ENCODE data around the gene SRP9.

SRP9 gene

DNA sequence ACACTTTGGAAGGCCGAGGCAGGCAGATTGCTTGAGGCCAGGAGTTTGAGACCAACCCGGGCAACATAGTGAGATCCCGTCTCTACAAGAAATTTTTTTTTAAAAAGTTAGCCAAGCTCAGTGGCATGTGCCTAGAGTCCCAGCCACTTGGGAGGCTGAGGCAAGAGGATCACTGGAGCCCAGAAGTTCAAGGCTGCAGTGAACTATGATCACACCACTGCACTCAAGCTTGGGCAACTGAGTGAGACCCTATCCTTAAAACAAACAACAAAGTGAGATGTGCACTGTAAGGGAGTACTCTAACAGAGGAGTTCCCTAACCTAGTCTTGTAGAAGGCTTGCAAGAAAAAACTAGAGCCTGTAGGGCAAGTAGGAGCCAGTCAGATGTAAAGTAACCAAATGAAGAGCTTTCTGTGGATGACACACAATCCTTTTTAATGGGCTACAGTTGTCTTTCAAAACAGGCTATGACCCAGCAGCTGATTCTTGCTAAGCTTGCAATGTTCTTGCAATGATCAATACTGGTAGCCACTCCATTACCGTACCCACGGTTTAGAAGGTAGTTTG lies 38.0 kb upstream of the SRP9 start:
- TF ChIP-seq TAF1 (IDR thresholded peaks at IDR 0.05; ENCODE audit: low read depth, low read length) (no peak), SPI1 (IDR thresholded peaks at IDR 0.05; ENCODE audit: low read depth, low read length) (no peak), PAX5 (IDR thresholded peaks at IDR 0.05; ENCODE audit: insufficient read depth, low read length, severe bottlenecking) (no peak), POLR2AphosphoS5 (IDR thresholded peaks at IDR 0.05; ENCODE audit: low read depth, low read length) (no peak), POU2F2 (IDR thresholded peaks at IDR 0.05; ENCODE audit: low read depth, low read length) (no peak), POLR2A (IDR thresholded peaks at IDR 0.05; ENCODE audit: low read depth, low read length) (no peak)
- FAIRE-seq (no peak), DNase-seq (ENCODE audit: insufficient read length, low spot score) (no peak)

DNA sequence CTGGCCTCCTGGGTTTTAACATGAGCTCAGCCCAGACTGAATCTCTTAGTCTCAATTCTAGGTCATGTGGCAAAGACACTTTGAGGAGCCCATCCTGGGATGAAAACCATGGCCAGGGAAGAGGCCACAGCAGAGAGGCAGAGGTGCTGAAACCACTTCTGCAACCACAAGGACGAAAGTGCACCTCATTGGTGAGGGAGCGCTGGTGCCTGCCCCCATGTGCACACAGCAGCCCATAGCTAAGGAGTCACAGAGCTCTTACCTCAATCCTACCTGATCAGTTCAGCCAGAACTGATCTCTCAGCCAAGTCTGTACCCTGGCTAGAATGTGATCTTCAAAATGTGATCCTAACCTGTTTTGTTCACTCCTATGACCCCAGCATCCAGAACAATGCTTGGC lies 32.9 kb upstream of the SRP9 start:
- FAIRE-seq (no peak), DNase-seq (ENCODE audit: insufficient read length, low spot score) (no peak)
- TF ChIP-seq POLR2A (IDR thresholded peaks at IDR 0.05; ENCODE audit: low read depth, low read length): no peak
- TF ChIP-seq TAF1 (IDR thresholded peaks at IDR 0.05; ENCODE audit: low read depth, low read length): no peak

DNA sequence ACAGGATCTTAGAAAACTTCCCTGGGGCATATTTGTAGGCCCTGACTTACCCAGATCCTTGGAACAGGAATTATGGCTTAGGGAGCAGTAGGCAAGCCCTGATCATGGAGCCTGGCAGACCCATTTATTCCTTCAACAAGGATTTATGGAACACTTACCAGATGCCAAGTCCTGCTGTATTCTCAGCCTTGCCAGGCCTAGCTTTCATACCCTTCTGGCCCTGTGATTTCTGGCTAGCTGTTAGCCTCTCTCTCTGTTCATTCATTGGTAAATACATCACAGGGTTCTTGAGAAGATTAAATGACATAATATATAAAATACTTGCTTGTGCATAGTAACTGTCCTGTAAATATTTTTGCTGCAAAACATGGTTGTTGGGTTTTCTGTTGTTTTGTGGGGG lies 32.4 kb upstream of the SRP9 start:
- DNase-seq (ENCODE audit: insufficient read length, low spot score) (no peak), FAIRE-seq (no peak)
- TF ChIP-seq TAF1 (IDR thresholded peaks at IDR 0.05; ENCODE audit: low read depth, low read length) (no peak), POLR2A (IDR thresholded peaks at IDR 0.05; ENCODE audit: low read depth, low read length) (no peak), PAX5 (IDR thresholded peaks at IDR 0.05; ENCODE audit: insufficient read depth, low read length, severe bottlenecking) (no peak), POU2F2 (IDR thresholded peaks at IDR 0.05; ENCODE audit: low read depth, low read length) (no peak), POLR2AphosphoS5 (IDR thresholded peaks at IDR 0.05; ENCODE audit: low read depth, low read length) (no peak), SPI1 (IDR thresholded peaks at IDR 0.05; ENCODE audit: low read depth, low read length) (no peak)

DNA sequence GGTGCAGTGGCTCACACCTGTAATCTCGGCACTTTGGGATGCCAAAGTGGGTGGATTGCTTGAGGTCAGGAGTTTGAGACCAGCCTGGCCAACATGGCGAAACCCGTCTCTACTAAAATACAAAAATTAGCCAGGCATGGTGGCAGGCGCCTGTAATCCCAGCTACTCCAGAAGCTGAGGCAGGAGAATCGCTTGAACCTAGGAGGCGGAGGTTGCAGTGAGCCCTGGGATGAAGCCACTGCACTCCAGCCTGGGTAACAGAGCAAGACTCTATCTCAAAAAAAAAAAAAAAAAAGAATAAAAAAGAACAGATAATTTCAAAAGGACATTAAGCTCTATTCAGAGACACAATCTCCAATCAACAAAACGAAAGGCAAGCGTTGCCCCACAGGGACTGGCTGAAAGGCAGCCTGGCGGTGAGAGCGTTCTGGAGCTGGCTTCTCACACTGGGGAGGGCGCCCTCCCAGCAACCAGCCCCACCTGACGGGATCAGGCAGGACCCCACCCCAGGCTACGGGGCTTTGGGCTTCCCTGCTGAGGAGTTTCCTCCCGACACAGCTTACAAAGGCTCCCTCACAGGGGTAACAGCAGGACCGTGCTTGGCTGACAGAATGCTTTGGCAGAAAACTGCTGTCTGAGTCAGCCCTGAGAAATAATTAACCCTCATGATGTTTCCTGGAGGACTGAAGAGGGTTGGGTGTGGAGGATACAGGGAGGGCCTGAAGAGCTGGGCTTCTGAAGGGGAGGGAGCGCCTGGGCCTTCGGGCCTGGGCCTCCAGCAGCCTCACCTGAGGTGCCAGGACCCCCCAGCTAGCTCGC lies 31.1 kb upstream of the SRP9 start:
- TF ChIP-seq POLR2AphosphoS5 (IDR thresholded peaks at IDR 0.05; ENCODE audit: low read depth, low read length) (no peak), SPI1 (IDR thresholded peaks at IDR 0.05; ENCODE audit: low read depth, low read length) (no peak), TAF1 (IDR thresholded peaks at IDR 0.05; ENCODE audit: low read depth, low read length) (no peak), PAX5 (IDR thresholded peaks at IDR 0.05; ENCODE audit: insufficient read depth, low read length, severe bottlenecking) (no peak), POLR2A (IDR thresholded peaks at IDR 0.05; ENCODE audit: low read depth, low read length) (no peak), POU2F2 (IDR thresholded peaks at IDR 0.05; ENCODE audit: low read depth, low read length) (no peak)
- FAIRE-seq: no peak
- DNase-seq (ENCODE audit: insufficient read length, low spot score): no peak

DNA sequence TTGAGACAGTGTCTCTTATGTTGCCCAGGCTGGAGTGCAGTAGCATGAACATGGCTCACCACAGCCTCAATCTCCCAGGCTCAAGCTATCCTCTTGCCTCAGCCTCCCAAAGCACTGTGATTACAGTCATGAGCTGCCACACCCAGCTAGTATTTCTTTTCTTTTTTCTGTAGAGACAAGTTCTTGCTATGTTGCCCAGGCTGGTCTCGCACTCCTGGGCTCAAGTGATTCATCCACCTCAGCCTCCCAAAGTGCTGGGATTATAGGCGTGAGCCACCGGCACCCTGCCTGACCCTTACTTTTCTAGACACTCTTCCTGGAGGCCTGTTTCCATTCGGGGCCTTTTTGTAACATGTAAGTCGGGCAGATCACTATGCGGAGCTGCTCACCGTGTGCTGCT lies 30.1 kb upstream of the SRP9 start:
- no peak for DNase-seq (ENCODE audit: insufficient read length, low spot score)
- no peak for FAIRE-seq
- TF ChIP-seq SPI1 (IDR thresholded peaks at IDR 0.05; ENCODE audit: low read depth, low read length) (no peak), PAX5 (IDR thresholded peaks at IDR 0.05; ENCODE audit: insufficient read depth, low read length, severe bottlenecking) (no peak), POU2F2 (IDR thresholded peaks at IDR 0.05; ENCODE audit: low read depth, low read length) (no peak), TAF1 (IDR thresholded peaks at IDR 0.05; ENCODE audit: low read depth, low read length) (no peak), POLR2AphosphoS5 (IDR thresholded peaks at IDR 0.05; ENCODE audit: low read depth, low read length) (no peak), POLR2A (IDR thresholded peaks at IDR 0.05; ENCODE audit: low read depth, low read length) (no peak)

DNA sequence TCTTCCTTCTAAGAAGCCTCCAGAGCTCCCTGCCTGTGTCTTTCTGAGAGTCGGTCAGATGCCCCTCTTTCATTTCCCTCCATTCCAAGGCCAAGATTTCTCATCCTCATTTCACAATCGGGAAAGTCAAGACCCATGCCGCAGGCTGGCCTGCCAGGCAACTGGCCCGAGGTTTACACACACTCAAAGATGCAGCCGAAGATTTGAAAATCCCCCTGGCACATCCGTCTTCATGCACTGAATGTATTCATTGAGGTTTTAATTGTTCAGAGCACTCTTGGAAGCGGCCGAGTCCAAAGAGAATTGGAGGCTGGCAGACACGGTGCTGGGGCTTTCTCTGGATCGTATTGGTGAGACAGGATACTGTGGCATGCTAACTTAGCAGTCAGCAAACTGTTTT lies 29.1 kb upstream of the SRP9 start:
- TF ChIP-seq POU2F2 (IDR thresholded peaks at IDR 0.05; ENCODE audit: low read depth, low read length): no peak
- TF ChIP-seq POLR2AphosphoS5 (IDR thresholded peaks at IDR 0.05; ENCODE audit: low read depth, low read length): no peak
- no peak for TF ChIP-seq POLR2A (IDR thresholded peaks at IDR 0.05; ENCODE audit: low read depth, low read length)
- no peak for TF ChIP-seq SPI1 (IDR thresholded peaks at IDR 0.05; ENCODE audit: low read depth, low read length)
- no peak for TF ChIP-seq PAX5 (IDR thresholded peaks at IDR 0.05; ENCODE audit: insufficient read depth, low read length, severe bottlenecking)
- no peak for TF ChIP-seq TAF1 (IDR thresholded peaks at IDR 0.05; ENCODE audit: low read depth, low read length)
- FAIRE-seq: no peak
- DNase-seq (ENCODE audit: insufficient read length, low spot score): no peak

DNA sequence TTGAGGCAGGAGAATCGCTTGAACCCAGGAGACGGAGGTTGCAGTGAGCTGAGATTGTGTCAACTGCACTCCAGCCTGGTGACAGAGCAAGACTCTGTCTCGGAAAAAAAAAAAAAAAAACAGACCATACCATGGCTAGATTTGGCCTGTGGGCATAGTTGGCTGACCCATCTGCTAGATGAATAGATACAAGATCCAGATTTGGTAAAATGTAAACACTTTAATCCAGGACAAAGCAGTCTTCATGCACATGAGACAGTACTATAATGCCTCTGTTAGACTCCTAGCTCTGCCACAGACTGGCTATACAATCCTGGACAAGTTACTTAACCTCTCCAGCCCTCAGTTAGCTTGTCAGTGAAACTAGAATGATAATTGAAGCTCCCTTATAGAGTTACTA lies 27.9 kb upstream of the SRP9 start:
- no peak for TF ChIP-seq POLR2AphosphoS5 (IDR thresholded peaks at IDR 0.05; ENCODE audit: low read depth, low read length)
- TF ChIP-seq POU2F2 (IDR thresholded peaks at IDR 0.05; ENCODE audit: low read depth, low read length): no peak
- TF ChIP-seq POLR2A (IDR thresholded peaks at IDR 0.05; ENCODE audit: low read depth, low read length): no peak
- no peak for TF ChIP-seq PAX5 (IDR thresholded peaks at IDR 0.05; ENCODE audit: insufficient read depth, low read length, severe bottlenecking)
- TF ChIP-seq SPI1 (IDR thresholded peaks at IDR 0.05; ENCODE audit: low read depth, low read length): no peak
- TF ChIP-seq TAF1 (IDR thresholded peaks at IDR 0.05; ENCODE audit: low read depth, low read length): no peak
- FAIRE-seq (no peak), DNase-seq (ENCODE audit: insufficient read length, low spot score) (no peak)

DNA sequence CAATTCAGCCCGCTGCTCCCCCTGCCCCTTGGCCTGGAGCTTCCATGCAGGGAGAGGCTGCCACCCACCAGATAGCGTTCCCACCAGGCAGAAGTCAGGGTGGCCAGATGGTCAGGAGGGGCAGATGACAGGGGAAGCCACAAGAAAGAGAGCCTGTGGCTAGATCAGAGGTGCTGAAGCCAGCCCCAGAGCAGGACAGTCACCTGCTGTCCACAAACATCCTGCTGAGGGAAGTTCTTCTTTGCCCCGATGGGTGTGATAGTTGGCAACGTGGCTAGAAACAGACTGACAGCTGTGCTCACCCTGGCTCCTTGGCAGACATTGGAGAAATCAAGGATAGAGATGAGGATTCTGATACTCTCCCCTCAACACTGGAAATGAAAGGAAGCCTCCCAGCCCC lies 27.2 kb upstream of the SRP9 start:
- FAIRE-seq (no peak), DNase-seq (ENCODE audit: insufficient read length, low spot score) (no peak)
- TF ChIP-seq POU2F2 (IDR thresholded peaks at IDR 0.05; ENCODE audit: low read depth, low read length) (no peak), POLR2AphosphoS5 (IDR thresholded peaks at IDR 0.05; ENCODE audit: low read depth, low read length) (no peak)

DNA sequence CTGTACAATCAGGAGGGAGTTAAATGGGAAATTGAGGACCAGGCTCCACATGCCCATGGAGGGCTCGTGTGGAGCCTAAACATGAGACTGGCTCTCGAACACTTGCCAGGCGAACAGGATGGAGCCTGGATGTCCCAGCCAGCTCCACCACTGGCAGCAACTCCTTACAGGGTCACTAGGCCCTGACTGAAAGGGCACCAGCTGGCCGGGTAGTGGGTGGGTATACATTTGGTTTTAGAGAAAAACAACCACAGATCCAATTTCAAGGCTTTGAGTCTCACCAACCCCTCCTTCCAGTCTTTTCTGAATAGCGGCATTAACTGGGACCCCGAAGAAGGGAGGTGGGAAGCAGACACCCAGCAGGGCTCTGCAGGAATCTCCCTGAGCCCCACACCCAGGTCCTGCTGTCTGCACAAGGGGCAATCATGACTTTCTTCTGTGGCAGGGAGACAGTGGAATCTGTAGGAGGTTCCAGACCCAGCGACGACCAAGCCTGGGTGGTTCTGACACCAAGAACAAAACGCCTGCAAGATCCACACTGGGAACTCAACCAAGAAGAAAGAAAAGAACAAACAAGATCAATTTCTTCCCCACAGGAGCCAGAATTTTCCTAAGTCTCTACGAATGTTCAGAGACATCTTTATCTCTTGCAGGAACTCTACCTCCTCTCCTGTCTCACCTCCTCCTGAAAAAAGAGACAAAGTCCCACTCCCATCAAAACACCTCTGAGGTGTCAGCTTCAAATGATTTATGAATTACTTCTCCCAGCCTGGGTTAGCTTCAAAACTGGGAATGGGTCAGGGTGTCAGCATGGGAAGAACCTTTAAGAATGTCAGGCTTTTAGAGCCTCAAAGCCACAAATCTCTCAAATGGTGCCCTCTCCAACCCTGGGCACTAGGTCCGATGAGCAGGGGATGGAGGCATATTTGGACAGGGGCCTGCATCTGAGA lies 26.5 kb upstream of the SRP9 start:
- DNase-seq (ENCODE audit: insufficient read length, low spot score): no peak
- no peak for TF ChIP-seq TAF1 (IDR thresholded peaks at IDR 0.05; ENCODE audit: low read depth, low read length)
- TF ChIP-seq POLR2A (IDR thresholded peaks at IDR 0.05; ENCODE audit: low read depth, low read length): no peak
- TF ChIP-seq POU2F2 (IDR thresholded peaks at IDR 0.05; ENCODE audit: low read depth, low read length): no peak
- TF ChIP-seq POLR2AphosphoS5 (IDR thresholded peaks at IDR 0.05; ENCODE audit: low read depth, low read length): no peak
- TF ChIP-seq SPI1 (IDR thresholded peaks at IDR 0.05; ENCODE audit: low read depth, low read length): no peak
- TF ChIP-seq PAX5 (IDR thresholded peaks at IDR 0.05; ENCODE audit: insufficient read depth, low read length, severe bottlenecking): no peak
- no peak for FAIRE-seq

All from GM12891 (cell line).